ENCODE measurements around the gene HOXA4. TPM values are rescaled to one million over a fixed set of nuclear protein-coding genes. Genes with fewer than 3 reads are reported as not detected.

Gene HOXA4
- total and polyA plus RNA-seq, 10 donors: 2.1 to 10.8 (median 4.3) TPM

- peak overlapping the region in 7 of 8 donors; percentile 18 to 97 (median 86) for H3K4me3 ChIP-seq
- H3K27me3 ChIP-seq (replicated peaks in 1 of 7): peaks cover 0 to 98% (median 19%) of the 10 kb centered on the region in 7 donors
- intact Hi-C loops (cut with DNase I; ENCODE audit: low total_unique reads): loop anchor here (10.0 kb wide), 1 partner anchor 244 kb away; no protein-coding TSS in a partner anchor
- H3K36me3 ChIP-seq: peaks cover 0 to 29% (median 0%) of the 10 kb centered on the region in 6 donors
- peaks cover 21 to 92% (median 57%) of the 10 kb centered on the region in 6 donors for H3K4me1 ChIP-seq
- TF ChIP-seq POLR2AphosphoS5 (IDR thresholded peaks at IDR 0.05) (peak in 2 of 3 donors; percentile 24 to 41), POLR2A (IDR thresholded peaks at IDR 0.05) (no peak)
- no peaks in the 10 kb centered on the region for H3K9me3 ChIP-seq
- no peak for DNase-seq
- 23 to 32% (median 28%) methylated on average over 38 of the region's 38 CpGs for WGBS, 5 donors
- peak overlapping the region; percentile 78 to 97 (median 94) for H3K27ac ChIP-seq
Measured at GRCh38 chr7:27098578-27099451, 31.7 kb downstream of the HOXA4 start.

- H3K4me1 ChIP-seq: peaks cover 21 to 85% (median 54%) of the 10 kb centered on the region in 6 donors
- no peak for DNase-seq
- intact Hi-C loops (cut with DNase I; ENCODE audit: low total_unique reads): loop anchor here (10.0 kb wide), 1 partner anchor 243 kb away; no protein-coding TSS in a partner anchor
Measured at GRCh38 chr7:27097686-27098577, 32.6 kb downstream of the HOXA4 start.

GRCh38 chr7:27096768-27097514, 33.6 kb downstream of the HOXA4 start:
- TF ChIP-seq POLR2A (IDR thresholded peaks at IDR 0.05): peak in 1 of 3 donors; percentile 13
- TF ChIP-seq POLR2AphosphoS5 (IDR thresholded peaks at IDR 0.05): peak; percentile 69 to 81 (median 76)
- TF ChIP-seq CTCF (IDR thresholded peaks at IDR 0.05 in 8 of 11, conservative IDR thresholded peaks at IDR 0.05 in 3 of 11): no peak
- peak; percentile 88 for DNase-seq
- Histone ChIP-seq H3K27me3 (replicated peaks in 1 of 7) (peaks cover 0 to 98% (median 12%) of the 10 kb centered on the region in 7 donors), H3K36me3 (peaks cover 0 to 29% (median 0%) of the 10 kb centered on the region in 6 donors), H3K27ac (peak overlapping the region; percentile 78 to 97 (median 94)), H3K4me1 (peaks cover 21 to 77% (median 50%) of the 10 kb centered on the region in 6 donors), H3K9me3 (no peaks in the 10 kb centered on the region), H3K4me3 (peak overlapping the region; percentile 70 to 97 (median 92))
- intact Hi-C loops (cut with DNase I; ENCODE audit: low total_unique reads): loop anchor here (10.0 kb wide), 1 partner anchor 242 kb away; no protein-coding TSS in a partner anchor
- 0 to 1% (median 1%) methylated on average over 40 to 41 of the region's 41 CpGs for WGBS, 5 donors

More at GRCh38 chr7:27097686-27098577, 32.6 kb downstream of the HOXA4 start:
- Histone ChIP-seq H3K27ac (peak overlapping the region; percentile 78 to 97 (median 94)), H3K27me3 (replicated peaks in 1 of 7) (peaks cover 0 to 98% (median 12%) of the 10 kb centered on the region in 7 donors), H3K9me3 (no peaks in the 10 kb centered on the region), H3K36me3 (peaks cover 0 to 29% (median 0%) of the 10 kb centered on the region in 6 donors), H3K4me3 (peak overlapping the region; percentile 18 to 97 (median 86))
- 22 to 30% (median 25%) methylated on average over 34 to 35 of the region's 35 CpGs for WGBS, 5 donors
- TF ChIP-seq CTCF (IDR thresholded peaks at IDR 0.05 in 8 of 11, conservative IDR thresholded peaks at IDR 0.05 in 3 of 11) (no peak), POLR2A (IDR thresholded peaks at IDR 0.05) (no peak), POLR2AphosphoS5 (IDR thresholded peaks at IDR 0.05) (peak in 2 of 3 donors; percentile 3 to 45)

Measured in spleen (tissue), 11 donors.